SH-SY5Y (cell line): Measurements from ENCODE around the gene TAOK3.

ENCODE experiments used
- GATA2 ChIP-seq: IDR thresholded peaks from 2 replicates; pipeline ENCODE4 v1.6.1; 2011; ENCODE audit warnings: mild to moderate bottlenecking, low read depth, low read length
- GATA3 ChIP-seq: IDR thresholded peaks from 2 replicates; pipeline ENCODE4 v1.6.1; 2011; ENCODE audit warnings: low read depth, mild to moderate bottlenecking, low read length, moderate library complexity

- TF ChIP-seq GATA2 (no peak), GATA3 (no peak)
Observed at GRCh38 chr12:118122264-118122663, 250.4 kb downstream of the TAOK3 start.
